Testis (tissue), 2 donors: ENCODE measurements around the gene KLHL3.

Source experiments
- POLR2A ChIP-seq: fragments of 450-650 bp; IDR thresholded peaks from one replicate; pipeline ENCODE4 v1.6.1; 2017; ENCODE audit warnings: antibody characterized with exemption, mild to moderate bottlenecking, moderate library complexity
- TF ChIP-seq, protein P1 (sequence below), 3 experiments: fragments of 450-650 bp in 2 of 3; fragments of 200-600 bp in 1 of 3; sonication (generic) in 1 of 3; IDR thresholded peaks; one replicate each; pipeline ENCODE4 v1.5.1; 2016 to 2019; ENCODE audit warnings: antibody characterized with exemption in 3 of 3, mild to moderate bottlenecking in 2 of 3, moderate library complexity in 1 of 3

DNA sequence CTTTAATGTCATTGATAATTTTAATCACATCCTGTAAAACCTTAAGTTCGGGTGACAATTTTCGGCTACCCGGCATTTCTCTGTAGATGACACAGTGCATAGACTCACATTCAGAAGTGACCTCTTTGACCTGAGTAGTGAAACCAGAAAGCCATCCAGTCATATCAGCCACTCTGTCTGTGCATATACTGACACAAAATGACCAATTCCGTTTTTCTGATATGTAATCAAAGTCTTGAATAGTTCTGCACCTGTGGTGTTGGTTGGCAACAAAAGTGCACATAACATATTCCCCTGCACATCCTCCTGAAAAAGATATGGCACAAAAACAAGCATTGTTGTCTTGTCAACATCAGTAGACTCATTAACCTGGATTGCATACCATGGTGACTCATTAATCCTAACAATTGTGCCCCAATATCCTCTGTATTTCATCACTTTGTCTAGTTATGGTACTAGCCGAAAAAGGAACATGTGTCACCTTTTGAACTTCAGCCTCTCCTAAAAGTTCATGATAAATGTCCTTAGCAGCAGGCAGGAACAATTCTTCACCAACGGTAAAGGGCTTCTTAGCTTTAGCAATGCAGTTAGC, 22.9 kb upstream of the KLHL3 start:
- TF ChIP-seq, protein P1, sequence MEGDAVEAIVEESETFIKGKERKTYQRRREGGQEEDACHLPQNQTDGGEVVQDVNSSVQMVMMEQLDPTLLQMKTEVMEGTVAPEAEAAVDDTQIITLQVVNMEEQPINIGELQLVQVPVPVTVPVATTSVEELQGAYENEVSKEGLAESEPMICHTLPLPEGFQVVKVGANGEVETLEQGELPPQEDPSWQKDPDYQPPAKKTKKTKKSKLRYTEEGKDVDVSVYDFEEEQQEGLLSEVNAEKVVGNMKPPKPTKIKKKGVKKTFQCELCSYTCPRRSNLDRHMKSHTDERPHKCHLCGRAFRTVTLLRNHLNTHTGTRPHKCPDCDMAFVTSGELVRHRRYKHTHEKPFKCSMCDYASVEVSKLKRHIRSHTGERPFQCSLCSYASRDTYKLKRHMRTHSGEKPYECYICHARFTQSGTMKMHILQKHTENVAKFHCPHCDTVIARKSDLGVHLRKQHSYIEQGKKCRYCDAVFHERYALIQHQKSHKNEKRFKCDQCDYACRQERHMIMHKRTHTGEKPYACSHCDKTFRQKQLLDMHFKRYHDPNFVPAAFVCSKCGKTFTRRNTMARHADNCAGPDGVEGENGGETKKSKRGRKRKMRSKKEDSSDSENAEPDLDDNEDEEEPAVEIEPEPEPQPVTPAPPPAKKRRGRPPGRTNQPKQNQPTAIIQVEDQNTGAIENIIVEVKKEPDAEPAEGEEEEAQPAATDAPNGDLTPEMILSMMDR (IDR thresholded peaks at IDR 0.05) = no peak
- no peak for TF ChIP-seq POLR2A
